Measurements from ENCODE around the gene MECP2.

DNA sequence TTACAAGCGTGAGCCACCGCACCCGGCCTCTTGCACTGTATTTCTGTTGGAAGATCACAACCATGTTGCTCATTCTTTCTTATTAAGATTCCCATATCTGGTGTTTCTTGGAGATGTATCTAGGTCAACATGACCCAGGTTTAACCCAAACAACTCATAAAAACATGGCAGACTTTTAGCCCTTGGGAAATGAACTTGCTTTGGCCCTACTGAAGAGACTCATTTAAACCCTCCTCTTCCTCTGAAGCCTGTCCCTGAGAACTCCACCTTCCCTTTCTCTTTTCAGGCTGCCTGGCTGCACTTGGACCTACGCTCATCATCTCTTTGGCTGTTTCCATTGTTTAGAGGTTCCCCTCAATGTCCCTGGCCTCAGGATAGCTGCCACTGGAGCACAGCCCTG lies 23.7 kb upstream of the MECP2 start:
- no peak for TF ChIP-seq PHF8 (IDR thresholded peaks at IDR 0.05; ENCODE audit: borderline replicate concordance, low read depth)
- TF ChIP-seq, protein P1, sequence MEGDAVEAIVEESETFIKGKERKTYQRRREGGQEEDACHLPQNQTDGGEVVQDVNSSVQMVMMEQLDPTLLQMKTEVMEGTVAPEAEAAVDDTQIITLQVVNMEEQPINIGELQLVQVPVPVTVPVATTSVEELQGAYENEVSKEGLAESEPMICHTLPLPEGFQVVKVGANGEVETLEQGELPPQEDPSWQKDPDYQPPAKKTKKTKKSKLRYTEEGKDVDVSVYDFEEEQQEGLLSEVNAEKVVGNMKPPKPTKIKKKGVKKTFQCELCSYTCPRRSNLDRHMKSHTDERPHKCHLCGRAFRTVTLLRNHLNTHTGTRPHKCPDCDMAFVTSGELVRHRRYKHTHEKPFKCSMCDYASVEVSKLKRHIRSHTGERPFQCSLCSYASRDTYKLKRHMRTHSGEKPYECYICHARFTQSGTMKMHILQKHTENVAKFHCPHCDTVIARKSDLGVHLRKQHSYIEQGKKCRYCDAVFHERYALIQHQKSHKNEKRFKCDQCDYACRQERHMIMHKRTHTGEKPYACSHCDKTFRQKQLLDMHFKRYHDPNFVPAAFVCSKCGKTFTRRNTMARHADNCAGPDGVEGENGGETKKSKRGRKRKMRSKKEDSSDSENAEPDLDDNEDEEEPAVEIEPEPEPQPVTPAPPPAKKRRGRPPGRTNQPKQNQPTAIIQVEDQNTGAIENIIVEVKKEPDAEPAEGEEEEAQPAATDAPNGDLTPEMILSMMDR (IDR thresholded peaks at IDR 0.05), result no peak
- no peak for TF ChIP-seq RNF2 (IDR thresholded peaks at IDR 0.05; ENCODE audit: borderline replicate concordance, low read depth)
- TF ChIP-seq, protein P2, sequence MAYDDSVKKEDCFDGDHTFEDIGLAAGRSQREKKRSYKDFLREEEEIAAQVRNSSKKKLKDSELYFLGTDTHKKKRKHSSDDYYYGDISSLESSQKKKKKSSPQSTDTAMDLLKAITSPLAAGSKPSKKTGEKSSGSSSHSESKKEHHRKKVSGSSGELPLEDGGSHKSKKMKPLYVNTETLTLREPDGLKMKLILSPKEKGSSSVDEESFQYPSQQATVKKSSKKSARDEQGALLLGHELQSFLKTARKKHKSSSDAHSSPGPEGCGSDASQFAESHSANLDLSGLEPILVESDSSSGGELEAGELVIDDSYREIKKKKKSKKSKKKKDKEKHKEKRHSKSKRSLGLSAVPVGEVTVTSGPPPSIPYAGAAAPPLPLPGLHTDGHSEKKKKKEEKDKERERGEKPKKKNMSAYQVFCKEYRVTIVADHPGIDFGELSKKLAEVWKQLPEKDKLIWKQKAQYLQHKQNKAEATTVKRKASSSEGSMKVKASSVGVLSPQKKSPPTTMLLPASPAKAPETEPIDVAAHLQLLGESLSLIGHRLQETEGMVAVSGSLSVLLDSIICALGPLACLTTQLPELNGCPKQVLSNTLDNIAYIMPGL (CRISPR knock-in tag; IDR thresholded peaks at IDR 0.05; ENCODE audit: borderline replicate concordance), result no peak
- no peak for TF ChIP-seq ZFP36 (IDR thresholded peaks at IDR 0.05; ENCODE audit: borderline replicate concordance, partially characterized antibody)
- TF ChIP-seq POLR2A (IDR thresholded peaks at IDR 0.05; ENCODE audit: low read length), result no peak
